ENCODE measurements around the gene RAP1GDS1. TPM values are rescaled to one million over a fixed set of nuclear protein-coding genes. Genes with fewer than 3 reads are reported as not detected.
"Not testable (repeated sequence)": the region's sequence is repeated elsewhere in the genome, so short reads cannot be mapped to it uniquely, and the experiment has no call there.

Gene RAP1GDS1
- total RNA-seq, 1 donor from 2014 or later = 66.3 TPM

DNA sequence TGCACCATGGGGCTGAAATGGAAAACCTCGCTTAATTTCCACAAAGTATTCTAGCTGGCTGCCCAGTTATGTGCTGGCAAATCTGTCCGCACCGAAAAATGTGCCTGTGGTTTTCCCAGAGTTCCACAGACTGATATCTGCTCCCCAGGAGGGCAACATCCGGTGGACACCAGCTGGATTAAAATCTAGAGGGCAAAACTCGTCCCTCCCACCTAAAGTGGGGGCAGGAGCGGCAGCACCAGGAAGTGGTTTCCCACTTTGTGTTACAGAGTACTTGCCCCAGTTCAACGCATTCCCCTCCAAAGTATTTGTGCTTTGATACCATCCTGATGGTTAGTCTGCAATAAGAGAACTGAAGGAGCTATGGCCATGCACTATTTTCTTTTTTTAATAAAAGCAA, 209.6 kb downstream of the RAP1GDS1 start:
- no peak for FAIRE-seq

DNA sequence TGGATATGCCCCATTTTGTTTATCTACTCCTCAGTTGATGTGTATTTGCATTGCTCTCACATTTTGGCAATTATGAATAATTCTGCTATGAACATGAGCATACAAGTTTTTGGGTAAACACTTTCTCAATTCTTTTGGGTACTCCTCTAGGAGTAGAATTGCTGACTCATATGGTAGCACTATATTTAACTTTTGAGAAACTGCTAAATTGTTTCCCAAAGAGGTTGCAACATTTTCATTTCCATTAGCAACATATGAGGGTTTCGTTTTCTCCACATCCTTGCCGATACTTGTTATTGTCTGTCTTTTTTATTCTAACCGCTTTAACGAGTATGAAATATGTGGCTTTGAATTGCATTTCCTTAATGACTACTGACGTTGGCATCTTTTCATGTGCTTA, 211.9 kb downstream of the RAP1GDS1 start:
- Histone ChIP-seq H3K27me3 (ENCODE audit: control insufficient read depth, insufficient read depth, low read length) (no peaks in the 10 kb centered on the region), H3K36me3 (ENCODE audit: control insufficient read depth, insufficient read depth, low read length) (peaks cover 2% of the 10 kb centered on the region), H3K4me3 (ENCODE audit: low read depth, low read length) (no peak overlapping the region)
- TF ChIP-seq CTCF (IDR thresholded peaks at IDR 0.05; ENCODE audit: insufficient read depth, low read length, severe bottlenecking) = no peak
- FAIRE-seq = no peak
- DNase-seq (ENCODE audit: low read depth) = peak; percentile 97

More for the DNA sequence above, 209.6 kb downstream of the RAP1GDS1 start:
- Histone ChIP-seq H3K4me3 (ENCODE audit: low read depth, low read length) (no peak overlapping the region), H3K36me3 (ENCODE audit: control insufficient read depth, insufficient read depth, low read length) (no peaks in the 10 kb centered on the region), H3K27me3 (ENCODE audit: control insufficient read depth, insufficient read depth, low read length) (no peaks in the 10 kb centered on the region)
- DNase-seq (ENCODE audit: low read depth) = no peak
- TF ChIP-seq CTCF (IDR thresholded peaks at IDR 0.05; ENCODE audit: insufficient read depth, low read length, severe bottlenecking) = no peak

DNA sequence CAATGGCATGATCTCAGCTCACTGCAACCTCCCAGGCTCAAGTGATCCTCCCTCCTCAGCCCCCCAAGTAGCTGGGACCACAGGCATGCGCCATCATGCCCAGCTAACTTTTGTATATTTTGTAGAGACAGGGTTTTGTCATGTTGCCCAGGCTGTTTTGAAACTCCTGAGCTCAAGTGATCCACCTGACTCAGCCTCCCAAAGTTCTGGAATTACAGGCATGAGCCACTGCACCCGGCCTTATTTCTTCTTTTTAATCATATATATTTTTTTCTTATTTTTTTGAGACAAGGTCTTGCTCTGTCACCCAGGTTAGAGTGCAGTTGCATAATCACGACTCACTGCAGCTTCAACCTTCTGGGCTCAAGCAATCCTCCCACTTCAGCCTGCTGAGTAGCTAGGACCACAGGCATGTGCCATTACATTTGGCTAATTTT, 213.2 kb downstream of the RAP1GDS1 start:
- Histone ChIP-seq H3K36me3 (ENCODE audit: control insufficient read depth, insufficient read depth, low read length) (peaks cover 2% of the 10 kb centered on the region), H3K4me3 (ENCODE audit: low read depth, low read length) (no peak overlapping the region), H3K27me3 (ENCODE audit: control insufficient read depth, insufficient read depth, low read length) (no peaks in the 10 kb centered on the region)
- FAIRE-seq = no peak
- DNase-seq (ENCODE audit: low read depth) = peak; percentile 87
- TF ChIP-seq CTCF (IDR thresholded peaks at IDR 0.05; ENCODE audit: insufficient read depth, low read length, severe bottlenecking) = no peak

GRCh38 chr4:98476891-98477290, 215.7 kb downstream of the RAP1GDS1 start:
- TF ChIP-seq CTCF (IDR thresholded peaks at IDR 0.05; ENCODE audit: insufficient read depth, low read length, severe bottlenecking) = no peak
- Histone ChIP-seq H3K27me3 (ENCODE audit: control insufficient read depth, insufficient read depth, low read length) (no peaks in the 10 kb centered on the region), H3K36me3 (ENCODE audit: control insufficient read depth, insufficient read depth, low read length) (peaks cover 2% of the 10 kb centered on the region), H3K4me3 (ENCODE audit: low read depth, low read length) (no peak overlapping the region)
- FAIRE-seq (no peak), DNase-seq (ENCODE audit: low read depth) (no peak)

DNA sequence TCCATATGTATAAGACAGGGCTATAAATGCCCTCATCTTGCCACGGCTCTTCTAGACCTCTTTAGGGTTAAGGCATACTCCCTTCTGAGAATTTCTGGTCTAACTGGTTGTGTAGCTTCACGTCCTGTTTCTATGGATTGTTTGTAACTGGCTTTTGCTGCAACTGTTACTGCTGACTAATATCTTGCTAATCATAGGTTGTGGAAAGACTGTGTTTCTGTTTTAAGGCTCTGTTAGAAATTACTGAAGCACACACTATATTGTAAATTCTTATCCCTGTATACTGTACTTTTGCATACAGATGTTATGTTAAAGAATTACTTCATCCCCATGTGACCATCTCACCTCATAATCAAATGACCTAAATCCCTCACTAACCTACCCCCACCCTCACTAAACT, 218.4 kb downstream of the RAP1GDS1 start:
- not testable (repeated sequence) for H3K36me3 ChIP-seq (ENCODE audit: control insufficient read depth, insufficient read depth, low read length); H3K27me3 ChIP-seq (ENCODE audit: control insufficient read depth, insufficient read depth, low read length); H3K4me3 ChIP-seq (ENCODE audit: low read depth, low read length)
- DNase-seq (ENCODE audit: low read depth) = peak; percentile 85
- FAIRE-seq = peak; percentile 94

GRCh38 chr4:98480535-98480934, 219.4 kb downstream of the RAP1GDS1 start:
- Histone ChIP-seq H3K36me3 (ENCODE audit: control insufficient read depth, insufficient read depth, low read length) (peaks cover 2% of the 10 kb centered on the region), H3K4me3 (ENCODE audit: low read depth, low read length) (no peak overlapping the region), H3K27me3 (ENCODE audit: control insufficient read depth, insufficient read depth, low read length) (no peaks in the 10 kb centered on the region)
- FAIRE-seq = peak; percentile 88
- no peak for TF ChIP-seq CTCF (IDR thresholded peaks at IDR 0.05; ENCODE audit: insufficient read depth, low read length, severe bottlenecking)
- DNase-seq (ENCODE audit: low read depth) = no peak

All from bronchial epithelial cell (primary cell).